ENCODE results near the gene NUAK2. TPM values are rescaled to one million over a fixed set of nuclear protein-coding genes. Genes with fewer than 3 reads are reported as not detected.
"Not testable (repeated sequence)": the region's sequence is repeated elsewhere in the genome, so short reads cannot be mapped to it uniquely, and the experiment has no call there.

The NUAK2 gene
- total RNA-seq, 1 donor from 2014 or later = 4.5 TPM

GRCh38 chr1:205283270-205284147 is 38.0 kb downstream of the NUAK2 start:
- Mint-ChIP-seq H3K36me3 (ENCODE audit: unreplicated experiment) (no peaks in the 10 kb centered on the region), H3K4me1 (ENCODE audit: unreplicated experiment) (peaks cover 57% of the 10 kb centered on the region), H3K27ac (ENCODE audit: unreplicated experiment) (peak overlapping the region; percentile 50), H3K4me3 (ENCODE audit: unreplicated experiment) (no peak overlapping the region), H3K9me3 (ENCODE audit: unreplicated experiment) (no peaks in the 10 kb centered on the region), H3K27me3 (ENCODE audit: unreplicated experiment) (no peaks in the 10 kb centered on the region)
- TF ChIP-seq CTCF (IDR thresholded peaks at IDR 0.05) = no peak
- DNase-seq (ENCODE audit: extremely low spot score, unreplicated experiment) = no peak

GRCh38 chr1:205280666-205281395 is 40.7 kb downstream of the NUAK2 start:
- H3K4me1 Mint-ChIP-seq (ENCODE audit: unreplicated experiment) = peaks cover 36% of the 10 kb centered on the region
- not testable (repeated sequence) for H3K4me3 Mint-ChIP-seq (ENCODE audit: unreplicated experiment); H3K9me3 Mint-ChIP-seq (ENCODE audit: unreplicated experiment); H3K36me3 Mint-ChIP-seq (ENCODE audit: unreplicated experiment); H3K27ac Mint-ChIP-seq (ENCODE audit: unreplicated experiment); H3K27me3 Mint-ChIP-seq (ENCODE audit: unreplicated experiment); DNase-seq (ENCODE audit: extremely low spot score, unreplicated experiment)

GRCh38 chr1:205279986-205280385 is 41.6 kb downstream of the NUAK2 start:
- peaks cover 28% of the 10 kb centered on the region for H3K4me1 Mint-ChIP-seq (ENCODE audit: unreplicated experiment)
- no peak overlapping the region for H3K27ac Mint-ChIP-seq (ENCODE audit: unreplicated experiment)

GRCh38 chr1:205276689-205277065 is 44.9 kb downstream of the NUAK2 start:
- no peak overlapping the region for H3K4me3 Mint-ChIP-seq (ENCODE audit: unreplicated experiment)
- peaks cover 14% of the 10 kb centered on the region for H3K4me1 Mint-ChIP-seq (ENCODE audit: unreplicated experiment)
- H3K27ac Mint-ChIP-seq (ENCODE audit: unreplicated experiment) = no peak overlapping the region
- H3K27me3 Mint-ChIP-seq (ENCODE audit: unreplicated experiment) = no peaks in the 10 kb centered on the region
- DNase-seq (ENCODE audit: extremely low spot score, unreplicated experiment) = no peak
- TF ChIP-seq CTCF (IDR thresholded peaks at IDR 0.05) = no peak
- no peaks in the 10 kb centered on the region for H3K9me3 Mint-ChIP-seq (ENCODE audit: unreplicated experiment)
- peaks cover 4% of the 10 kb centered on the region for H3K36me3 Mint-ChIP-seq (ENCODE audit: unreplicated experiment)

More at GRCh38 chr1:205279986-205280385, 41.6 kb downstream of the NUAK2 start:
- H3K4me3 Mint-ChIP-seq (ENCODE audit: unreplicated experiment) = no peak overlapping the region
- no peaks in the 10 kb centered on the region for H3K27me3 Mint-ChIP-seq (ENCODE audit: unreplicated experiment)
- no peaks in the 10 kb centered on the region for H3K9me3 Mint-ChIP-seq (ENCODE audit: unreplicated experiment)
- TF ChIP-seq CTCF (IDR thresholded peaks at IDR 0.05) = no peak
- no peak for DNase-seq (ENCODE audit: extremely low spot score, unreplicated experiment)
- H3K36me3 Mint-ChIP-seq (ENCODE audit: unreplicated experiment) = no peaks in the 10 kb centered on the region

GRCh38 chr1:205275916-205276688 is 45.4 kb downstream of the NUAK2 start:
- Mint-ChIP-seq H3K4me1 (ENCODE audit: unreplicated experiment) (peaks cover 15% of the 10 kb centered on the region), H3K9me3 (ENCODE audit: unreplicated experiment) (no peaks in the 10 kb centered on the region), H3K27me3 (ENCODE audit: unreplicated experiment) (no peaks in the 10 kb centered on the region), H3K27ac (ENCODE audit: unreplicated experiment) (no peak overlapping the region), H3K4me3 (ENCODE audit: unreplicated experiment) (no peak overlapping the region), H3K36me3 (ENCODE audit: unreplicated experiment) (peaks cover 4% of the 10 kb centered on the region)
- no peak for TF ChIP-seq CTCF (IDR thresholded peaks at IDR 0.05)
- no peak for DNase-seq (ENCODE audit: extremely low spot score, unreplicated experiment)

All from osteocyte (in vitro differentiated cells).